Cardiac fibroblast (primary cell): Measurements from ENCODE around the gene ATP10A.

Experiments
- DNase-seq, 2 donors: peaks; one replicate each; pipeline versions ENCODE4 v3.0.0 to v3.0.0-alpha.2; 2010; ENCODE audit warnings: low read depth in 2 of 2
- H3K4me3 ChIP-seq, 2 donors: replicated peaks in 1 of 2; 1 replicate in 1 of 2; 2 replicates in 1 of 2; pipeline ENCODE4 v1.5.1; 2011; ENCODE audit warnings: low read depth in 2 of 2, low read length in 2 of 2, mild to moderate bottlenecking in 2 of 2, moderate library complexity in 1 of 2
- TF ChIP-seq, protein P1 (sequence below): IDR thresholded peaks from one replicate; pipeline ENCODE4 v1.5.1; 2011; ENCODE audit warnings: low read depth, mild to moderate bottlenecking, low read length, inconsistent platforms

Gene ATP10A

DNA sequence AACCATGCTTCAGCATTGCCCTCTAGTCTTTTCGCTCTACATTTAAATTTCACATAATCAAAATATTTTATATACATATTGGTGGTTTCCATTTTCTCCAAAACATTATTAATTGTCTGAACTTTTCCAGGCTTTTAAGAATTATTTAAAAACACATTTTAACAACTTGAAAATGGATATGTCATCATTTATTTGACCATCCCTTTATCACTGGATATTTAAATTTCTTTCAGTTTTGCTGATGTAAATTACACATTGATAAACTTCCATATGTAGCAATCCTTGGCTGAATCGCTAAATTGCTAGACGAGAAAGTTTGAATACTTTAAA lies 146.0 kb downstream of the ATP10A start:
- H3K4me3 ChIP-seq, result no peak overlapping the region
- no peak for DNase-seq
- TF ChIP-seq, protein P1, sequence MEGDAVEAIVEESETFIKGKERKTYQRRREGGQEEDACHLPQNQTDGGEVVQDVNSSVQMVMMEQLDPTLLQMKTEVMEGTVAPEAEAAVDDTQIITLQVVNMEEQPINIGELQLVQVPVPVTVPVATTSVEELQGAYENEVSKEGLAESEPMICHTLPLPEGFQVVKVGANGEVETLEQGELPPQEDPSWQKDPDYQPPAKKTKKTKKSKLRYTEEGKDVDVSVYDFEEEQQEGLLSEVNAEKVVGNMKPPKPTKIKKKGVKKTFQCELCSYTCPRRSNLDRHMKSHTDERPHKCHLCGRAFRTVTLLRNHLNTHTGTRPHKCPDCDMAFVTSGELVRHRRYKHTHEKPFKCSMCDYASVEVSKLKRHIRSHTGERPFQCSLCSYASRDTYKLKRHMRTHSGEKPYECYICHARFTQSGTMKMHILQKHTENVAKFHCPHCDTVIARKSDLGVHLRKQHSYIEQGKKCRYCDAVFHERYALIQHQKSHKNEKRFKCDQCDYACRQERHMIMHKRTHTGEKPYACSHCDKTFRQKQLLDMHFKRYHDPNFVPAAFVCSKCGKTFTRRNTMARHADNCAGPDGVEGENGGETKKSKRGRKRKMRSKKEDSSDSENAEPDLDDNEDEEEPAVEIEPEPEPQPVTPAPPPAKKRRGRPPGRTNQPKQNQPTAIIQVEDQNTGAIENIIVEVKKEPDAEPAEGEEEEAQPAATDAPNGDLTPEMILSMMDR, result no peak

DNA sequence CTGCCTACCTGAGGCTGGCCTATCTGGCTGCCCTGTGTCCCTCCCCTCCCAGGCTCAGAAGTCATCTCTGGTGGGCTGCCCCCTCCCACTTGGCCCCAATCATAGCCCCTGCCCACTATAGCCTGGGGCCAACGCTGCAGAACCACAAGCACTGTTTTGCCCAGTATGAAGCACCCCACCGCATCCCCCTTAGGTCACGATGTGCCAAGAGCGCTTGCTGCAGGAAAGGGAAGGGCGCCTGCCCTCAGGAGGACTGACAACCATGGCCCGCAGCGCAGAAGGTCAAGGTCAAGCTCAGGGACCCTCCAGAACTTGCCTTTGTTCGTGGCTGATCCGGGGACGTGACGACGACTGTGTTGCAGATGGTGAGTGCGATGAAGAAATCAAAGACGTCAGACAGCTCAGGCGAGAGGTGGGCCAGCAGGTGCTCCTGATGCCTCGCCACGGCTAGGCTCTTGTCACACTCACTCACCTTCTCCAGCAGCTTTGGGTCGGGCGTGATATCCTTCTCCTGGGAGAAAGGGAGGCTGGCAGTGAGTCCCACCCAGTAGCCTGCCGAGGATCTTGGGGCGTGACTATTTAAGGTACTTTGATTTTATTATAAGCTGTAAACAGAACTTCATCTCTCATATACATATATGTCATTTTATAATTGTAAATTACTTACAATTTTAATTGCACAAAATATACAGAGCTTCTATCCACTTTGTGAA lies 146.6 kb downstream of the ATP10A start:
- DNase-seq, result no peak

DNA sequence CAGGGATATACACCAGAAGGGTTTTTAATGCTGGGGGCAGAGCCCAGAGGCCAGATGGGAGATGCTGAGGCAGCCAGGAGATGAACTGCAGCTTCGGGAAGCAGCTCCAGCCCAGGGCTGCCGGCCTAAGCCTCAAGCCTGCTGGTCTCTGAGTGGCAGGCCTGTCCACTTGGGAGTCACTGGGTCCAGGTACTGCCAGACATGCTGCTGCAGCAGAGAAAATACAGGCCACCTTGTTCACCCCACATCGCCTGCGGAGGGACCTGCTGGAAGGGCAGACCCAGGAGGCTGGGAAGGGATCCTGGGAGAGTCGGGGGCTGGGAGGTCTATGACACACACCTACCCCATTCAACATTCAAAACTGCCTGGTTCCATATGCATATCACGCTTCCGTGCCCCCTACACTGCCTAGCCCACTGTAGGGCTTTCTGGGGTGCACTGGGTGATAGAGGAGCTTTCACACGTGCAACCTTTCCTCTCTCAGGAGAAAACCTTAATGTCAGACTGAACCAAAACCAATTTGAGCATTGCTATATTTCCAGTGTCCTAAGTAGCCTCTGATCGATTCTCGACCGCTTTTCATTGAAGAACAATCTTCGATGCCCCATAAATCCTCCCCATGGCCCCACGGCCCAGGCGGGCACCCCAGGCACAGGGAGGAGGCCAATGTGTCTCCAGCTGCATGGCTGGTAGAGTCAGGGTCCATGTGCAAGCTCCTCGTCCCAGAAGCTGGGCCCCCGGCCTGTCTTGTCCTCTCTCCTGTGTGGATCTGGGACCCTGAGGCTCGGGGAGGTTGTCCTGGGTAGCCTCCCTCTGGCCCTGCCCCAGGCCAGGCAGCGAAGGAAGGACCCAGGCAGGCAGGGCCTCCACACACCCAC lies 147.4 kb downstream of the ATP10A start:
- no peak overlapping the region for H3K4me3 ChIP-seq
- TF ChIP-seq, protein P1, result no peak
- no peak for DNase-seq

More for the DNA sequence above, 146.6 kb downstream of the ATP10A start:
- no peak overlapping the region for H3K4me3 ChIP-seq
- TF ChIP-seq, protein P1, result no peak

DNA sequence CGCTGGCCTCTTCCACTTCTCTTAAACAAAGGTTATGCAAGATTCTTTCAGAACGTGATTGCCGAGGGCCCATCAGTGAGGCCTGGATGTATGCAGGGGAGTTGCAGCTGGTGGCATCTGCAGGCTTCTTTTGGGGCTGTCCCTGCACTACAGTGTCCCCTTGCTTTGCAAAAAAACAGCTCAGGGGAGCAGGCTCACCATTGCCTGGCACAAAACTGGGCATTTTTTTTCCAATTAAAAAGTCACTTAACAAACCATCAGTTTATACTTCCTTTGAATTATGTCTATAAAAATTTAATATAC lies 148.6 kb downstream of the ATP10A start:
- TF ChIP-seq, protein P1, result no peak
- H3K4me3 ChIP-seq, result no peak overlapping the region
- no peak for DNase-seq

DNA sequence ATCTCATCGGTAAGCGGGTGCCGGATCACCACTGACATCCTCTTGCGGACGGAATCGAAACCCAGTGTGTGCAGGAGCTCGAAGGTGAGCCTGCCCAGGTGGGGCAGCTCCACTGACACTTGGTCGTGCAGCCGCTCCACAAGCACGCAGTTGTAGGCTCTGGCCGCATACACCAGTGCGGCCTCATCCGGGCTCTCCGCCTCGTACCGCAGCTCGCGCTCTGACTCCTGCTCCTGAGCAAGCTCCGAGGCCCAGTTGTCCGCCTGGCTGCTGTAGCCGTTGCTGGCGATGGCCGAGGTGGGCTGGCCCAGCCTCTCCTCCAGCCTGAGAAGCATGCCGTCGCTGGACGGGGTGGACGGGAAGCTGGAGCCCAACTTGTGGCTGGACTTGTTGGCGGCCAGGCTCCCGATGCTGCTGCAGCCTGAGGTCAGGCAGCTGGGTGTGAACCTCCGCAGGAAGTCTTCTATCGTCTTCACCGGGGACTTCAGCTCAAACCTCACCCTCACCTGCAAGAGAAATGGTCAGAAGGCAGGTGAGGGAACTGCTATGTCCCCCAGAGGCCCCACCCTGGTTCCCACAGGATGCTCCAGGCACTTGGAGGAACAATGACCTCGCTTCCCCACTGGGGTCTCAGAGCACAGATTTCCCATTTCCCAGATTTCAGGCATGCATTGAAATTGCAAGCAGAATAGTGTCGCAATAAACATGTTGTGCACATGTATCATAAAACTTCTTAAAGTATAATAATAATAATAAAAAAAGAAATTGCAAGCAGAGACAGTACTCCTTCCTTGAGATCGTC lies 149.2 kb downstream of the ATP10A start:
- no peak overlapping the region for H3K4me3 ChIP-seq
- DNase-seq, result no peak
- TF ChIP-seq, protein P1, result no peak

DNA sequence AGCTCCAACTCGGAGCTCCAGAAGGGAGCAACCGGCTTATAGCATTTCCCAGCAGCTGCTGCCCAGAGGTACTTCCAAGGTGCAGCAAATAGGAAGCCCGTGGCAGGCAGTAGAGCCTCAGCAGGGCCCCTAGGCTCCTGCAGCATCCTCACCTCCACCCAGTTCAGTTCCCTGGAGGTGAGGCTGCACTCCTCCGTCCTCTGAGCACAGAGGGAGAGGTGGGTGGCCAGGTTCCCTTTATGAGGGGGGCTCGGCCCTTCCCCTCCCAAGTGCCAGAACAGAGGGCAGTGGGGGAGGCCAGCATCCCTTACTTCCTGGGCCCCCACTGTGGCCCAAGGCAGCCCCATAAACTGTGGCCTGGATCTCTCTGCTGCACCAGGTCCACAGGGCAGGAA lies 150.2 kb downstream of the ATP10A start:
- TF ChIP-seq, protein P1, result no peak
- no peak for DNase-seq

More for the DNA sequence above, 150.2 kb downstream of the ATP10A start:
- no peak overlapping the region for H3K4me3 ChIP-seq
